GM21717 (cell line): ENCODE results near the gene SYNC.
"Not testable (repeated sequence)": the region's sequence is repeated elsewhere in the genome, so short reads cannot be mapped to it uniquely, and the experiment has no call there.

ENCODE experiments used
- ATAC-seq: cut with Tn5 transposase; IDR thresholded peaks from one replicate; pipeline ENCODE4 v1.9.1; 2021; ENCODE audit warnings: mild to moderate bottlenecking, moderate library complexity; ENCODE audit not compliant: unreplicated experiment

The SYNC gene

DNA sequence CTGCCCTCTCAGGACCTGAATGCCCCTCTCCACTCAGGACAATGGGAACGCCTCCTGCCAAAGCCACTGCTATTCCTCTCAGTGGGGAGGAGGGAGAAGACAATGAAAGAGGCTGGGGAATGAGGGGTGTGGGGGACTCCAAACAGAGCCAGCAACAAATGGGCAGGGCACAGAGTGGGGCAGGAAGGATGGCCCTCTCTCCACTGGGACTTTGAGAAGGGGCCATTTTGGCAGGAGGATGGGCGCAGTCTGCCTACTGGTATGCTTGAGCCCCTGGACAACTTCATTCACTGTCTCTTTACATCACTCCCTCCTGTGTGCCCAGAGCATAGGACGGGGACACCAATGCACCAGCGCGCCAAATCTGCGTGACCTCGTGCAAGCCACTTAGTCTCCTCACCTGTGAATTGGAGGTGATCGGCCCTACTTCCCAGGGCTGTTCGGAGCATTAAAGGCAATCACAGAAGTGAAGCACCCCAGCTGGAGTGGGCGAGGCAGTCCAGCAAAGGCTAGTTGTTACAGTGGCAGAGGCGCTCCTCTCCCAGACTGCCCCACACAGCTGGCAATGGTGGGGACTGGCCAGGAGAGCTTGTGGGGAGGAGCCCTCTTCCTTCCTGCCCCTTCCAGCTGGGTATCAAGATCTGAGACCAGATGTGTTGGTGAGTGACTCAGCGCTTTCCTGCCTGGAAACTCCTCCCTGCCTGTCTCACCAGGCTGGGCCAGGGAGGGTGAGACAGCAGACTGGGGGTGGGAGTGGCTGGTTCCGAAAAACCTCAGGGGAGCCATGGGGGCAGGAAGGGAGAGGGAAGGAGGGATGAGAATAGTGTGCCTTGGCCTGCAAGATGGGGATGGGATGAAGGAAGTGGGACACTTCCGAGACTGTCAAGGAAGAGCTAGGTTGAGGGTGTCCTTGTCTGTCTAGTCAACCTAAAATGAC is 22.4 kb upstream of the SYNC start:
- ATAC-seq = no peak

DNA sequence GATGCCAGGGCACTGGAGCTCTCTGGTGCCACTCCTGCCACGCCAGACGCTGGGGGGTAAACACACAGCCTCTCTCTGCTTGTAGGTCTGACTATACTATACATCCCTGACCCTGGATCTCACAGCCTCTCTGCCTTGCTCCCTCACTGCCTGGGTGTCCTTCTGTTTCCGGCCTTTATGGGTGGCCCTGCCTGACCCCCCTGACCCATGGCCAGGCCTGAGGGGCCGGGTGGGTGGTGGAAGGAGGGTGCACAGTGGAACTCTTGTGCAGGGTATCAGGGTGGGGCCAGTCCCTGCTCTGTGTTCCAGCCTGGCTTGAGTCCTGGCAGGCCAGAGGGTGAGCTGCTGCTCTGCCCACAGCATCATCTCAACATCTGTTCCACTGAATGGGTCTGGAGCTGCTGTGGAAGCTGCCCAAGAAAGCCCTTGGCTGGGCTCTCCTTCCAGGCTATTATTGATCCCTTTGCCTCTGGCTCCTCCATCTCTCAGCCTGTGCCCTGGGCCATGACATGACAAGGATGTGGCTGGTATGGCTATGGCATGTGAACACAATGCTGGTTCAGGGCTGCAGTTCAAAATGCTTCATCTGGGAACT is 17.2 kb upstream of the SYNC start:
- no peak for ATAC-seq

DNA sequence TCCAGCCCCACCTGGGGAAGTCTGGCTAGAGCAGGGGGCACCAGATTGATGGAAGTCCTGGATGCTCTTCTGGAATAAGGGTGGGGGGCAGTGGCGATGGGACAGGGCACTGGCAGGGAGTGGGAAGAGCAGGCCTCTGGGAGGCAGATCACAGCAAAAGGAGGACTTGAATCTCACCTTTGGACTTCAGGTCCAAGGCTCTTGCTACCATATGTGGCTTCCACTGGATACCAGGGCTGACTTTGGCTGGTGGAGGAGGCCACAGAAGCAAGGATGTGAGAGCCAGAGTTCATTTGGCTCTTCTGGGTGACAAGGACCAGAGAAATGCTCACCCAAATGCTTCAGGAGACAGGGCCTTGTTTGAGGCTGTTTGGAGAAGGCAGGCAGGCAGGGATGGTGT is 16.0 kb upstream of the SYNC start:
- ATAC-seq = no peak

DNA sequence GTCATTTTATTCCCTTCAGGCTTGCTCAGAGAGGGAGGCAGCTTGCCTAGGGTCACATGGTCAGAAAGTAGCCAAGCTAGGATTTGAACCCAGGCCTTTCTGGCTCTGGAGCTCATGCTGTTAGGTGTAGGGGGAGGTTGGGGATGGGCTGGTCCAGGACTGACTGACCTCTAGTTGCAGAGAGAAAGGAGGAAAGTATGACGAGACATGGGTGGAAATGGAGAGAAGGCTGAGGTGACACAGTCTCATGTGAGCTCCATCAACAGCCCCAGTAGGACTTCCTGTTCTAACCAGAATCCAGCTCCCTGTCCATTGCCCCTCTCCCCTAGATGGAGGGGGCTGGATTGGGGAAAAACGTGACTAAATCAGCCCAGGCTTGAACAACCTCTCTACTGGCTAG is 15.5 kb upstream of the SYNC start:
- no peak for ATAC-seq

DNA sequence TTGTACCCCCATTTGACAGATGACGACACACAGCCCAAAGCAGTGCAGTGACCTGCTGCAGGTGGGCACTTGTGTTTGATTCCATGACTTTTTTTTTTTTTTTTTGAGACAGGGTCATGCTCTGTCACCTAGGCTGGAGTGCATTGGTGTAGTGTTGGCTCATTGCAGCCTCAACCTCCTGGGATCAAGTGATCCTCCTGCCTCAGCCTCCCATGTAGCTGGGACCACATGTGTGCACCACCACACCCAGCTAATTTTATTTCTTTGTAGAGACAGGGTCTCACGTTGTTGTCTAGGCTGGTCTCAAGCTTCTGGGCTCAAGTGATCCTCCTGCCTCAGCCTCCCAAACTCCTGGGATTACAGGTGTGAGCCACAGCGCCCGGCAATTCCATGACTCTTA is 14.9 kb upstream of the SYNC start:
- no peak for ATAC-seq

DNA sequence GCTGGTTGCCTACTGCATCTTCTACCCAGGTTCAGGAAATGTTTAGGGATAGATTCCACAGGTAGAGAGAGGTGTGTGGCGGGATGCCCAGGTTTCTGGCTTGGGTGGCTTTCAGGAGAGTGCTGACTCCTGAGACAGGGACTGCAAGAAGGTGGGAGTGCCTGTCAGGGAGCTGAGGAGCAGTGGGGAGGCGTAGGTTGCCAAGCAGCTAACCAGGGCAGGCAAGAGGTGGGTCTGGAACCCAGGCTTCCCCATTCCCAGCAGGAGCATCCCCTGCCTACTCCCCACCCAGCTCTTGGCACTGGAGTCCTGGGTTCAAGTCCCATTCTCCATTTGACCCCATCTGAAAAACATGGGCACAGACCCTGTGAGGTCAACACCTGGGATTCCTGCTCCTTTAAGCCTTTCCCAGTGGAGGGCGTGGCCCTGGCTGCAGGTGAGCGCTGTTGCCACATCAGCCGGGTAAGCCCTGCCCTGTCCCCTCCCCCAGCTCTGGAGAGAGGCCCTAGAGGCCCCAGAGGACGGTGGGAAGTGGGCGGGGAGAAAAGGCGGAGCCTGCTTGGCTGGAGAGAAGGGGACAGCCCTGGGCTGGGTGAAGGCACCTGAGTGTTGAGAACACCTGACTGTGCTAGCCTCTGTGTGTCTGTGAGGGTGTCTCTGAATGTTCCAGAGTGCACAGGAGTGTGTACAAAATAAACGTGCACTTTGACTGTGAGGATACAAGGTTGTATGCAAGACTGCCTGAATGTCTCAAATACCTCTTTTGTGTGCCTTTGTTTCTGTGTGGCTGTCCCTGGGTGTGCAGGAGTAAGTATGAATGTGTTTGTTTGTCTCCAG is 14.0 kb upstream of the SYNC start:
- ATAC-seq = no peak

DNA sequence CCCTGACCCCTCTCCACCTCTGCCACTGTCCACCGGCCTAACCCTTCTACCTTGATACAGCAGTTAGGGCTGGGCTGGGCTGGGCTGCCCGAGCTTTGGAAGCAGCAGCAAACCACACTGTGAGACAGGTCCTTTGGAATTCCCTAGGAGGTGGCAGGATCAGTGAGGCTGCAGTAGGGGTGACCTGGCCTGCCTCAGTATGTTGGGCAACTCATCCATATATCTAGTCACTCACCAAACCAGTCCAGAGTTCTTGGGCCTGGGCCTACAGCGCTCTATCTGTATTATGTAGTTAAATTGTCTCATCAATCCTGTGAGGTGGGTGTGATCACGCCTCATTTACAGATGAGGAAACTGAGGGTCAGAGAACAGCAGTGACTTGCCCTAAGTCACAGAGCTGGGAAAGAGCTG is 13.3 kb upstream of the SYNC start:
- no peak for ATAC-seq

DNA sequence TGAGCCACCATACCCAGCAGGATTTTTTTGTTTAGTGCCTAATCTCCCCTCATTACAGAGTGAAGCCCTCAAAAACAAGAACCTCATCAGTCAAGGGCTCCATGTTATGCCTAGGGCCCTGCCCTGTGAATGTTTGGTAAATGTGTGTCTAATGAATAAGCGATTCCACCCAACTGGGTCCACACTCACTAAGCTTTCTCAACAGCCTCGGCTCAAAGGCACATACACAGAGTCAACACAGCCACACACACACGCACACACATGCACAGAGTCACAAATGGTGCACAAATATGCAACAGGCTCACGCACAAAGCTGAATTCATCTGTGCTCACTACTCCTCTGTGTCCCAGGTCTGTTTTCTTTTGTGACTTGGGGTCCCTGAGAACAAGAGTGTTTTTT is 11.7 kb upstream of the SYNC start:
- no peak for ATAC-seq

DNA sequence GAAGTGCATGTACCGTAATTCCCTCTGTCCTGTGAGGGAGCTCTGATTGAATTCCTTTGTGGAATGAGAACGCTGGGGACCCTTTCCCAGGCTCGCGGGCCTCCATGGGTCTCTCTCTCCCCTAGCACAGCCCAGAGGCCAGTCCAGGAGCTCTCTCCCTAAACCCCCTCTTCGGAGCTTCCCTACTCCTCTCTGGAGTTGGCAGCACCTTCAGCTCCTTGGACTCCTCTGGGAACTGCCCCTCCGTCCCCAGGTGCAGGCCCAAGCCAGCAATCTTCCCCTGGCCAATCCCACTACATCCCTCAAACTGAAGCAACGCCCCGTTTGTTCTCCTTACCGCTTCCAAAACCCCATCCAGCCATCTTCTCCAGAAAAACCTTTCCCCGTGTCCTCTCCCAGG is 10.5 kb upstream of the SYNC start:
- no peak for ATAC-seq

DNA sequence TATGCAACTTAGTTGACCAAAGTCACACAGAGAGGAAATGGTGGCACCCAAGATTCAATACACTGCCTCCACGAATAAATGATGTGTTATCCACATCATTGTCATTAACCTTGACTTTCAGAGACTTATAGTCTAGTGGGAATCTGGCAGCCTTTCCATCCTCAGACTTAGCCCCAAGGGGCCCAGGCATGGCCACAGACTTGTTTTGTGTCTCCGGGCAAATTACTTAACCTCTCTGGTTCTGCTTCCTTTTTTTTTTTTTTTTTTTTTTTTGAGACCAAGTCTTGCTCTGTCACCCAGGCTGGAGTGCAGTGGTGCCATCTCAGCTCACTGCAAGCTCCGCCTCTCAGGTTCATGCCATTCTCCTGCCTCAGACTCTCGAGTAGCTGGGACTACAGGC is 8.7 kb upstream of the SYNC start:
- not testable (repeated sequence) for ATAC-seq

DNA sequence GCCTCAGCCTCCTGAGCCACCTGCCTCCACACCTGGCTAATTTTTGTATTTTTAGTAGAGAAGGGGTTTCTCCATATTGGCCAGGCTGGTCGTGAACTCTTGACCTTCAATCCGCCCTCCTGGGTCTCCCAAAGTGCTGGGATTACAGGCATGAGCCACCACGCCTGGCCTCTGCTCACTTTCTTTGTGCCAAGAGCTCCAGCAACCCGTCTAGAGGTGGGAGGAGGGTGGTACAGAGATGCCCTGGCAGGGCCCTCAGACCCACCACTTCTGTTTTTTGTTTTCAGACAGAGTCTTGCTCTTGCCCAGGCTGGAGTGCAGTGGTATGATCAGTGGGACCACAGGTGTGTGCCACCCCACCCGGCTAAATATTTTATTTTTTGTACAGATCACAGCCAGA is 6.9 kb upstream of the SYNC start:
- no peak for ATAC-seq

DNA sequence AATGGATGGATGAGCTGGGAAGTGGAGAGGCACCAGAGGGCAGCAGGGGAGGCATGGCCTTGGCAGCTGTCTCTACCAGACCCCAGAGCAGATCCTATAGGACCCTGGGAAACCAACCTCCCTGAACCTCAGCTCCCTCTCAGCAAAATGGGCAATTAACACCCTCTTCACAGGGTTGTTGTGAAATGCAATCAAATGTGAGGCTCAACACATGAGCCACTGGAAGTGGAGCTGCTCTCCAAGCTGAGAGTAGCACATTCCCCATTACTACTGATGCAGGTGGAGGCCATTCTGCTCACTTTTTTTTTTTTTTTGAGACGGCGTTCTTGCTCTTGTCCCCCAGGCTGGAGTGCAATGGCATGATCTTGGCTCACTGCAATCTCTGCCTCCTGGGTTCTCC is 6.5 kb upstream of the SYNC start:
- ATAC-seq = no peak

DNA sequence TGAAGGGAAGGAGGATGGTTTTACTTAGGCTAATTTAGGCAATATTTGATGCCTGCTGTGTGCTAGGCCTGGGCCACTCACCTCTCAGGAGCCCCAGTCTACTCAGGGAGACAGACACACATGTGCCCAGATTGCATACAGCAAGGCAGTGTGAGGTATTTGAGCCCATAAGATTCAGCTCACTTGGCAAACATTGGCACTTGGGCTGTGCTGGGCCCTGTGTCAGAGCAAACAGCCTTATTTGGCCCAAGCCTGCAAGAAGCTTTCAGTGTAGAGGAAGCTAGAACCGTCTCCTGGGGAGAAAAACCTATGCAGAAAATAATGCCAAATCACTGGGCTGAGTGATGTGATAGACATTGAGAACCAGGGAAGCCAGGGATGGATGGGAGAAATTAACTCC is 3.9 kb upstream of the SYNC start:
- ATAC-seq = no peak

DNA sequence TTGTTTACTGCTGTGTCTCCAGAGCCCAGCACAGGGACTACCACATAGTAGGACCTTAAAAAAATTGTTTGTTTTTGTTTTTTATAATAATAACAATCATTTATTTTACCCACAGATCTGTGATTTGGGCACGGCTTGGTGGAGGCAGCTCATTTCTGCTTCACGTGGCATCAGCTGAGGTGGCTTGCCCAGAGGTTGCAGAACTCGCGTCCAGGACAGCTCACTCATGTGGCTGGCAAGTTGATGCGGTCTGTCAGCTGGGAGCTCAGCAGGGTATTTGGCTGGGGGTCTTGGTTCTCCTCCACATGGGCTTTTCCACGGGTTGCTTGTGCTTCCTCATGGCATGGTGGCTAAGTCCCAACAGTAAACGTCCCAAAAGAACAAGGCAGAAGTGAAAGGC is 2.9 kb upstream of the SYNC start:
- ATAC-seq = no peak

DNA sequence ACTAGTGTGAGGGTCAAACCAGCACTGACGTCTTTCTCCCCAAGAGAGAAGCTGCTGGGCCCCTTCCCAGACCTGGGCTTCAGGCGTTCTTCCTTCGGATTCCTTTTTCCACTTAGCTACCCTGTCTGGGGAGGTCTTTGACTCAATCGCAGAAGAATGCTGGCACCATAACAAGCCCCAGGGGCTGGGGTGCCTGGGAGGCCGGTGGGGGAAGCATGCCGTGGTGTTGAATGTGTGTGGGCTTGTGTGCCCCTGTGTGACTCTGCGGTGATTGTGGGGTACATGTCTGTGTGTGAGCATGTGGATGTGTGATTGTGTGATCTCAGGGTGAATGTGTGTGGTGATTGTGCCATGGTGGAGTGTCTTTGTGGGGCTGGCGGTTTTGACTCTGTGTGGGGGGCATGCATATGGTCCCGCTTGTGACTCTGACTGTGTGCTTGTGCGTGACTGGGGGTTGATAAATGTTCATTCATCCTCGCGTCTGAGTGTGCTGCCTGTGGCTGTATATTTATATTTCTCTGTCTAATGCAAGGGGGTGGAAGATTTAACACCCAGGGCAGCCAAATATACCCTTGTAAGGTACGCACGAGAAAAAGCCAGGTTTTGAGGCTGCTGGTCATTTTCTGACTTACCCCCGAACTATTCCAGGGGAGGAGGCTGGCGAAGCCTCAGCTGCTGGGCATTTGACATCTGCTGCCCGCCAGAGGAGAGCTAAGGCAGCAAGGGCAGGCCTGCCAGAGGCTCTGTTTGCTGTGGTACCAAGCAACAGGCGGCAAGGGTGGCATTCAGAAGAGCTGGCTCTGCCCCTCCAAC is 1.1 kb upstream of the SYNC start:
- ATAC-seq = no peak

DNA sequence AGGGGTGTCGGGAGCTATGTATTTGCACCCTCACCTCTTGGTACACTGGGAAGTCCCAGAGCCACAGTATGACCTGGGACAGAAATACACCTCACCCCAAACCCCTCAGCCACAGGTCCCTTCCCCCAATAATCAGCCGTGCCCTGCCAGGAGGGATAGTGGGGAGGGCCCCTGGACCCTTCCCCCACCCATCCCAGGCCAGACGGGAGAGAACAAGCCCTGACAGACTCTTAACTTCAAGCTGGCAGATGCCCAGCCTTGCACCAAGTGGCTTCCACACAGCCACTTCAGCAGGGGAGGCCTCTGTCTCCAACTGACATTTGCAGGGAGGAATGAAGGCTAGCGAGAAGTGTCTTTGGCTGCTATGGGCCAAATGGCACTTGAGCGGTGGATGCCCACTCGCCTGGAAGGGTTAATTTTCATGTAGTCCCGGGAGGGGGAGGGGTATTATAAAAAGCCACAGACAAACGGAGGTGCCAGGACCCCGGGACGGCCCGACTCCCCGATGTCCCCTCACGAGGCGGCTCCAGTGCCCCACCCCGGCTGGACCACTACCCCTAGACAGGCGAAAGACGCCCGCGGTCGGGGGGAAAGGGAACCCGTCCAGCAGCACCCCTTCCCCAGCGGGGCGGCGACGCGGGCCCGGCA is 495 bp downstream of the SYNC start:
- ATAC-seq = no peak

DNA sequence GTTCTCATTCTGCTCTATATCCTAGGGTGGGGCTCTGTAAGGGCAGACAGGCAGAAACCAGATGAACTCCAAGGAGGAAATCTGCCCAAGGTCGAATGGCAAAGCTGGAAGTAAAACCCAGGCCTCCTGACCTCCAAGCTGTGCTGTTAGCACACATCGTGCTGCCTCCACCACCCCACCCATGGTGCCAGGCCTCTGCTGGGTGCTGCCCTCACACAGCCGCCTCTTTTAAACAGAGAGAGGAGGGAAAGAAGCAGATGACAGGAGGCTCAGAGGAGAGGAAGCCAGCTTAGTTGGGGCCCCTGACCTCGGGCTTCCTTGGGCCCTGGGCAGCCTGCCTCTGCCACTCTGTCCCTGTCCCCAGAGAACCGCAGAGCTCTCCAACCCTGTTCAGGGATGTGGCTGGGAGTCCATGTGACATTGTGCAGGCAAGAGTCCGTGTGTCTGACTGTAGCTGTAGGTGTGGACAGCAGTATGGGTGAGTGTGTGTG is 1.1 kb downstream of the SYNC start:
- ATAC-seq = no peak

DNA sequence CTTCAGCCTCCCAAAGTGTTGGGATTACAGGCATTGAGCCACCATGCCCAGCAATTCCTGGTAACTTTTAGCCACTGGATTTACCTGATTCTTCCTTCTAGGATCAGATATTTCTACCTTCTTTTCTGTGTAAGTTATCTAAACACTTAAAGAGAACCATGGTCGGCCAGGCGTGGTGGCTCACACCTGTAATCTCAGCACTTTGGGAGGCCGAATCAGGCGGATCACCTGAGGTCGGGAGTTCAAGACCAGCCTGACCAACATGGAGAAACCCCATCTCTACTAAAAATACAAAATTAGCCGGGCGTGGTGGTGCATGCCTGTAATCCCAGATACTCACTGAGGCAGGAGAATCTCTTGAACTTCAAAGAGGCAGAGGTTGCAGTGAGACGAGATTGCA is 5.6 kb downstream of the SYNC start:
- not testable (repeated sequence) for ATAC-seq

DNA sequence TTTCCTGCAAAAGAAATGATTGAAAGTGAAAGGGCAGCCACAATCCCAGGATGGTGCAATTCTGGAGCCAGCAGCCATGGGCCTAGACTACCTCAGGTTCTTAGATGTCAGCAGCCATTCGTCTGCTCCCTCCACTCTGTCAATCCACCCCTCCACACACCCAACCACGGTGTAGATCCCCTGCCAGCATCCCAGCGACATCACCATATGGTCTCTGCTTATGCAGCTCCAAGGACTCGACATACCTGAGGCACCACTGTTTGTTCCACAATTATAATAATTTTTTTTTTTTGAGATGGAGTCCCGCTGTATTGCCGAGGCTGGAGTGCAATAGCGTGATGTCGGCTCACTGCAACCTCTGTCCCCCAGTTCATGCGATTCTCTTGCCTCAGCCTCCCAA is 6.5 kb downstream of the SYNC start:
- no peak for ATAC-seq
